SKM-1 treated with dmso at 0.1 percent for 144 hours (cell line): ENCODE measurements around the gene INTS7.
"Not testable (repeated sequence)": the region's sequence is repeated elsewhere in the genome, so short reads cannot be mapped to it uniquely, and the experiment has no call there.

ENCODE experiments used
- DNase-seq: peaks from one replicate; lab custom pipeline; 2025; ENCODE audit not compliant: unreplicated experiment; lab: John Stamatoyannopoulos, UW

INTS7 gene

DNA sequence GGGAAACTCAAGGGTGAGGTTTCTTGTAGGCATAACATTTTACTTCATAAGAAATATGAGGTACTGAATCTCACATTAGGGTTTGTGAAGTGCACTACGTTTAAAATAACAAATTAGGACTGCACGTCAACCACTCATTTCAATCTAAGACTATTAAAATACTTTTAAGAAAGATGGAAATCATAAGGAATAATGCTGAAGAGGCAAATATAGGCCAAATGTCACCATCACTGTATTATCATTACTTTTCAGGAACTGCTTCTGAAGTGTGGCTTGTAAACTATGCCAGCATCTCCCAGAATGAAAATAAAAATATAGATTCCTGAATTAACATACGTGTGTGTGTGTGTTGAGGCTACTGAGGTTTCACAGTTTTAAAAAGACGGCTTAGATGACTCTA is 56.8 kb downstream of the INTS7 start:
- DNase-seq, result no peak

GRCh38 chr1:211975152-211975941 is 60.0 kb downstream of the INTS7 start:
- DNase-seq, result no peak

DNA sequence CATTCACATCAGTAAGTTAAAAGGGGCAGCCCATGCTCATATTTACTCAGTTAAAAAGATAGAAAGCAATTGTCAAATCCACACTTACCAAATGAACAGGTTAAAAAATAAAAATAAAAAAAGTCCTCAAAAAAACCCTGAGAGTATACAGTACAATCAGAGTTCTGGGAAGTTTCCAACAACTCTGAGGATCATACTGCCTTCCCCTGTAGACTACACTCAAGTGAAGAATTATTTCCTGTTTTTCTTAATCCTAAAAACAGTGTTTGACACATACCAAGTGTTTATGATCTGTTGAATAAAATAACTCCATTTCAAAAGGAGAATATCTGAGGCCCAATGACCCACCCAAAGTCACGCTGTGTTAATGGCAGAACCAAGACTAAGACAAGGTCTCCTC is 61.8 kb downstream of the INTS7 start:
- no peak for DNase-seq

DNA sequence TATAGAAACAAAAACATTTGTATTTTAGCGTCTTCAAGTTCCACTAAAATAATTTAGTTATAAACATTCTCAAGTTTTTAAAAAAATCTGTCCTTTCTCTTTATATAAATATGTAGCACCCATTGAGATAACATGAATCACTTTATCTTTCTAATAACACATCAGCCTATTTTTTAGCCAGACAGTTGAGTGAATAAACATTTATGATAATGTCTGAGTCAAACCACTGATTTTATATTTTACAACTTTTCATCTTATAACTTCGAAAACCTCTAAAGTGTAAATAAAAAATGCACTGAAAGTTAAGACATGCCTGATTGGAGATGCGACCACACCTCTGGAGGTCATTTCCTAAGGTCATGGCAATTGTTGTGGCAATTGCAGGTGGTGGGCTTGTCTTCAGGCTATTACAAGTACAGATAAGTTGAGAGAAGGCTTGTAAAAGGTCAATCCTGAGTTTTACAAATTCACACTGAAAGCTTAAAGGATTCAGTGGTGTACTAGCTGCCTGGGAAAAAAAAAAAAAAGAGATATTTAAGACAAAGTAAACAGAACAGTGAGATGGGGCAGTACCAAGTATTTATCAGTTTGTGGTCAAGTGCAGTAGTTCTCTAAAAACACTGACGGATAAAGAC is 67.0 kb downstream of the INTS7 start:
- DNase-seq, result no peak

DNA sequence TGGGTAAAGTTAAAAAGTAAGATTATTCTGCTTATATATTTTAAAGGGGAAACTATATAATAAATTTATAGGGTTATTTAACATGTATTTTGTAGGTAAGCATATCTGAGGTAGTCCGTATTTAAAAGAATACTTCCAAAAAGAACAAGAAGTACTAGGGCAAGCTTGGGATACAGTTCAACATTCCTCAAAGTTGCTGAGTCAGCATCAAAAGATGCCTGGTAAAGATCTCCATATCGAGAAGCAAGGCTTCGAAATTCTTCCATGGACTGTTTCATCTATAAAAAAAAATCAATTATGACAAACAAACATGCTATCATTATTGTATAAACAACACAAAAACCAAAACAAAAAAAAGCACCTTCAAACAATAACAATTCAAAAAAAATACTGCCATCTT is 67.7 kb downstream of the INTS7 start:
- no peak for DNase-seq

- DNase-seq, result peak; percentile 37
Observed at GRCh38 chr1:211965108-211965805, 70.1 kb downstream of the INTS7 start.

- DNase-seq, result no peak
Observed at GRCh38 chr1:211959680-211960079, 75.7 kb downstream of the INTS7 start.

DNA sequence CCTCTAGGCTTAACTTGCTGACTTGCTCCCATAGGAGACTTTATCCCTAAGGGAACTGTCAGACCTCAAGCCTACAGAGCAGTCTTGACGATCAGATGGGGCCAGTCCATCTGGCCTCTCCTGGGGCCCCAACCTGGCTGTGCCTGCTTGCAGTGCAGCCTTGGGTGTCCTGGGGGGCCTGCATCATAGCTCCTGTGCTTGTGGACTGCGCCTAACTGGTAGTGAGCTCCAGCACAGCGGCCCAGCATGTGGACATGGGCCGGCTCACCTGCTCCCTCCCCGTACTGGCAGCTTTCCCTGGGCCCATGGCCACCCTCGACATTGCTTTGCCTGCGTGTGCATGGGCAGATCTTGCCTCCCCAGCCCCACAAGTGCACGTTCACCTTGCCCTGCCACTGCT is 76.1 kb downstream of the INTS7 start:
- no peak for DNase-seq

- DNase-seq, result not testable (repeated sequence)
Observed at GRCh38 chr1:211954028-211954427, 81.3 kb downstream of the INTS7 start.

GRCh38 chr1:211953543-211953942 is 81.8 kb downstream of the INTS7 start:
- not testable (repeated sequence) for DNase-seq

DNA sequence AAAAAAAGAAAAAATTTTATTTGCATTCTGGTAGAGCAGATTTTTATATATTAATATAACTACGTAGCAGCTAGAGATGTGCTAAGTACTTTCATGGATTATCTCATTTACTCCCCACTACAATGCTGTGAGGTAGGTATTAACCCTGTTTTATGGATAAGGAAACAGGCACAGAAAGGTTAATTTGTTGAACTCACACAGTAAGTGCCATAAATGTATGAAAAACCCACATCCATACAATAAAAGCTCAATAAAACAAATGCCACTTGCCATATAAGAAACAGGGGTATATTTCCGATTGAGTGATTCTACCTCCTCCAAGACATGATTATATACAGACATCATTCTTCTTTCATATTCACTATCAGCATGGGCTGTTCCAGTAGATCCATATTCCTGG is 83.1 kb downstream of the INTS7 start:
- no peak for DNase-seq

DNA sequence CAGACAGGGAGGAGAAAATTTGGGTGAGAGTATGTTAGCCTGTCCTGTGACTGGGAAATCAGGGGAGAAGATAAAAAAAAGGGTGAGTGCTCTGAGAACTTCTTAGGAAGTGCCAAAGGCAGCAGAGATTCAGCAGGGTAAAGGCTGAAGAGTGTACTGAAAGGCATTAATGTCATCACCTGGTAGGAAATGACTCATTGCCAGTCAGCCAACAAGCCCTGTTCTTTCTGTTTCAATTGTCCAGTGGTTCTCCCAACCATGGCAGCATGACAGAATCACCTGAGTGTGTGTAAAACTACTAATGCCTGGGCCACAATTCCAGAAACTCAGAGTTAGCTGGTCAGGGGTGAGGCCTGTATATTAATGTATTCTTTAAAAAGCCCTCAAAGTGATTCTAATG is 83.5 kb downstream of the INTS7 start:
- DNase-seq, result no peak

- DNase-seq, result no peak
Observed at GRCh38 chr1:211948377-211948776, 87.0 kb downstream of the INTS7 start.

- DNase-seq, result no peak
Observed at GRCh38 chr1:211947396-211948295, 87.7 kb downstream of the INTS7 start.

DNA sequence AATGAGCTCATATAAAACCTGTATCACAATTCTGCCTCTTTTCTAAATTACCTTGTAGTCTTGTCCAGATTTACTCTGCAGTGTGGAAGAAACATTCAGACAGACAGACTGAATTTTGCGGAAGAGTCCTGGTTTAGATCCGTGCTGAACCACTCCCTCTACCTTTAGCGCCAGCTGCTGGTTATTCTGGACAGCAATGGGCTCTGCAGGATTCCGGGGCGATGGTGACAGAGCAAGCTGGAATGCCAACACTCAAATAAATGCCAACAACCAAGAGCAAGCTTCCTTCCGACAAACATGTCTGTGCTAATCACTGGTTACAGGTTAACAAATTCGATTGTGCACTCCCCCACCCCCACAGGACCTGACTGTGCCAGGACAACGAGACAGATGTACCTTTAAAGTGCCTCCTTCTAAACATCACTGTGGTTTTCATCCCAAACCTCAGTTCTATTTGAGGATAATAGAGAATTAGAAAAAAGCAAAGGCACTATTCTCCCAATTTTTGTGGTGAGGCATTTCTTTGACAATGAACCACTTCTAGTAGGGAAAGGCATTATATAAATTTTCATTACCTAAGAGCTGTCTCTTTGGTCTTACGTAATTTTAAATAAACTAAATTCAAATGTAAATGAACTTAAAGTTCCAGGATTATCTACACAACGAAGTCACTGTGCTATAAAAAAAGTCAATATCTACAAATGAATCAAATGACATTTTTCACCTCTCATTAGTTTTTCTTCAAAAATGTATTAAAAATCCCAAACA is 90.4 kb downstream of the INTS7 start:
- no peak for DNase-seq

DNA sequence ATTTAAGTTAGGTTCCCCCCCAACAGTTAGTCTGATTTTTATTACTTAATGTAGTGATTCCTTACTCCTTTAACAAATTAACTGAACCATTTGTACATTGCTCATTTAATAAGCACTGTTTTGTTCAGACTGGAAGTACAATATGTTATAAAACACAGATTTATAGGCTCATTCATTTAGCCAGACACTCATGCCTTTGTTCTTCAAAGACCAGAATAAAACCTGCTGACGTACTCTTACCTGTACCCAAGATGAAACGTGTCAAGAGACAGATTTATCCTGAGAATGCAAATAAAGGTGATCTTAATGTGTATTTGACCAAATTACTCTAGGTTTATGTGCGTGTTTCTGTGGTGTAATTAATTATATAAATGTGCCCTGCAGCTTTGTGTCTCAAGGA is 92.8 kb downstream of the INTS7 start:
- no peak for DNase-seq

- no peak for DNase-seq
Observed at GRCh38 chr1:211939876-211940468, 95.4 kb downstream of the INTS7 start.

DNA sequence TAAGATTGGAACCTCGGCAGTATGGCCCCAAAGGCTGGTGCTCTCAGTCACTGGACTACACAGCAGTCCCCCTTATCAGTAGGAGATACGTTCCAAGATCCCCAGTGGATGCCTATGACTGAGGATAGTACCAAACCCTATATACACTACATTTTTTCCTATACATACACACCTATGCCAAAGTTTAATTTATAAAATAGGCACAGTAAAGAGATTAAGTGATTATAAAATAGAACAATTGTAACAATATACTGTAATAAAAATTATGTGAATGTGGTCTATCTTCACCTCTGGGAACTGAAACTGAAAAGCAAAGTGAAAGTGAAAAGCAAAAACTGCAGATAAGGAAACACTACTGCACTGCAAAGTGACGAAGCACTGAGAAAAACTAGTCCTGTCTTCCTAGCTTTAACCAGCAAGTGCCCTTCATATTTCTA is 96.8 kb downstream of the INTS7 start:
- DNase-seq, result no peak

- DNase-seq, result not testable (repeated sequence)
Observed at GRCh38 chr1:211937422-211937821, 97.9 kb downstream of the INTS7 start.

GRCh38 chr1:211935448-211935970 is 99.8 kb downstream of the INTS7 start:
- DNase-seq, result no peak
